HCT116 (cell line): ENCODE measurements around the gene HIBADH. TPM values are rescaled to one million over a fixed set of nuclear protein-coding genes. Genes with fewer than 3 reads are reported as not detected.
"Not testable (repeated sequence)": the region's sequence is repeated elsewhere in the genome, so short reads cannot be mapped to it uniquely, and the experiment has no call there.

ENCODE experiments used
- ATAC-seq: fragments of 200-7000 bp; cut with Tn5 transposase; 2 replicates; pipeline ENCODE4 v1.9.1; 2020; ENCODE audit warnings: mild to moderate bottlenecking, moderate library complexity
- BruUV-seq: library from RNA; stranded (reverse); fragments of 400-500 nt; replicated peaks from 2 replicates; lab custom pipeline; 2021; lab: Mats Ljungman, UMichigan
- CTCF ChIA-PET: fragments of 300-600 bp; sonication (Branson Sonifier 250); formaldehyde crosslinking; loops from one replicate; lab custom pipeline; 2021; ENCODE audit warnings: antibody characterized with exemption; lab: Charles Lee
- POLR2A ChIA-PET: fragments of 300-600, 350-600 bp; sonication (Branson Sonifier 250); formaldehyde crosslinking; loops from one replicate; lab custom pipeline; 2021; ENCODE audit warnings: antibody characterized with exemption; lab: Charles Lee
- RAD21 ChIA-PET, 2 experiments: fragments of 300-600 bp; sonication (Branson Sonifier 250); formaldehyde crosslinking; loops; one replicate each; lab custom pipeline; 2023; ENCODE audit warnings: low total read pairs in 2 of 2; ENCODE audit not compliant: uncharacterized antibody in 2 of 2, unreplicated experiment in 2 of 2, low non-redundant PET in 1 of 2; lab: Charles Lee
- DNase-seq: peaks from one replicate; pipeline ENCODE4 v3.0.0-alpha.2; 2010; ENCODE audit warnings: low read depth, low spot score
- H2AFZ ChIP-seq: fragments of 200-600 bp; shearing (Covaris generic), sonication (generic); 2 replicates; pipeline ENCODE4 v1.6.1; 2017; ENCODE audit warnings: low read depth, mixed run types, mixed read lengths, antibody characterized with exemption, low read length; ENCODE audit not compliant: poor library complexity, severe bottlenecking
- H3K27ac ChIP-seq: 2 replicates; pipeline ENCODE4 v1.5.1; 2012; ENCODE audit warnings: low read depth, low read length
- H3K27me3 ChIP-seq: fragments of 200-600 bp; sonication (generic); 2 replicates; pipeline ENCODE4 v1.6.1; 2016; ENCODE audit warnings: mixed run types, low read length, mixed read lengths; ENCODE audit not compliant: insufficient read depth
- H3K36me3 ChIP-seq, 2 experiments: fragments of 200-500 bp in 1 of 2; fragments of 200-600 bp in 1 of 2; sonication (Bioruptor generic) in 1 of 2; sonication (generic) in 1 of 2; 2 replicates each; pipeline versions ENCODE4 v1.5.1 to v1.6.1; 2014 to 2016; ENCODE audit warnings: low read length in 2 of 2, inconsistent platforms in 1 of 2, mixed read lengths in 1 of 2, mixed run types in 1 of 2; ENCODE audit not compliant: insufficient read depth in 2 of 2, control insufficient read depth in 1 of 2
- H3K4me1 ChIP-seq, 2 experiments: fragments of 200-600 bp in 1 of 2; sonication (generic) in 1 of 2; 2 replicates each; pipeline versions ENCODE4 v1.5.1 to v1.6.1; 2012 to 2017; ENCODE audit warnings: low read length in 2 of 2, inconsistent platforms in 1 of 2, mild to moderate bottlenecking in 1 of 2, mixed read lengths in 1 of 2, mixed run types in 1 of 2, moderate library complexity in 1 of 2; ENCODE audit not compliant: insufficient read depth in 2 of 2, control insufficient read depth in 1 of 2
- H3K4me2 ChIP-seq: fragments of 200-600 bp; sonication (generic); 2 replicates; pipeline ENCODE4 v1.6.1; 2017; ENCODE audit warnings: mixed run types, low read length, mixed read lengths
- H3K4me3 ChIP-seq, 2 experiments: fragments of 200-600 bp in 1 of 2; sonication (generic) in 1 of 2; replicated peaks in 1 of 2; 2 replicates each; pipeline ENCODE4 v1.5.1; 2011 to 2016; ENCODE audit warnings: low read length in 2 of 2, control low read depth in 1 of 2, low read depth in 1 of 2, mild to moderate bottlenecking in 1 of 2, mixed read lengths in 1 of 2, mixed run types in 1 of 2
- H3K79me2 ChIP-seq: fragments of 200-600 bp; sonication (generic); 2 replicates; pipeline ENCODE4 v1.6.1; 2017; ENCODE audit warnings: mild to moderate bottlenecking, mixed run types, low read length, moderate library complexity, mixed read lengths; ENCODE audit not compliant: insufficient read depth
- H3K9ac ChIP-seq: fragments of 200-600 bp; sonication (generic); 2 replicates; pipeline ENCODE4 v1.6.1; 2016; ENCODE audit warnings: low read length, mixed read lengths
- H3K9me2 ChIP-seq: fragments of 200-600 bp; sonication (generic), shearing (Covaris generic); 2 replicates; pipeline ENCODE4 v1.6.1; 2017; ENCODE audit warnings: mixed run types, mild to moderate bottlenecking, moderate library complexity; ENCODE audit not compliant: insufficient read depth
- H3K9me3 ChIP-seq, 2 experiments: fragments of 200-500 bp in 1 of 2; fragments of 200-600 bp in 1 of 2; sonication (Bioruptor generic) in 1 of 2; sonication (generic) in 1 of 2; 2 replicates each; pipeline ENCODE4 v1.6.1; 2014 to 2017; ENCODE audit warnings: low read length in 2 of 2, mixed read lengths in 2 of 2, inconsistent platforms in 1 of 2, low read depth in 1 of 2, mild to moderate bottlenecking in 1 of 2, mixed run types in 1 of 2, moderate library complexity in 1 of 2; ENCODE audit not compliant: control insufficient read depth in 1 of 2, insufficient read depth in 1 of 2
- H4K20me1 ChIP-seq: fragments of 200-600 bp; sonication (generic), shearing (Covaris generic); 2 replicates; pipeline ENCODE4 v1.6.1; 2017; ENCODE audit warnings: mixed run types, mild to moderate bottlenecking, moderate library complexity; ENCODE audit not compliant: insufficient read depth
- CTCF ChIP-seq, 3 experiments: fragments of 200-600 bp in 1 of 3; sonication (generic) in 1 of 3; IDR thresholded peaks in 2 of 3; conservative IDR thresholded peaks in 1 of 3; 2 replicates each; pipeline ENCODE4 v1.5.1; 2012 to 2017; ENCODE audit warnings: low read depth in 2 of 3, low read length in 2 of 3, antibody characterized with exemption in 1 of 3, borderline replicate concordance in 1 of 3, control low read depth in 1 of 3, mild to moderate bottlenecking in 1 of 3, mixed read lengths in 1 of 3, mixed run types in 1 of 3, moderate library complexity in 1 of 3; ENCODE audit not compliant: insufficient read depth in 1 of 3
- REST ChIP-seq: IDR thresholded peaks from 2 replicates; pipeline ENCODE4 v1.6.1; 2012; ENCODE audit warnings: low read depth
- intact Hi-C: fragments of 100-400 bp; cut with micrococcal nuclease; formaldehyde crosslinking; loops from 2 replicates; pipeline ENCODE4 v1.10.0; 2022
- total RNA-seq: library from RNA; stranded (reverse); gene quantifications from one replicate; pipeline ENCODE4 v1.2.1, GENCODE V29; 2021; ENCODE audit not compliant: unreplicated experiment

Gene HIBADH
- total RNA-seq, 1 experiment from 2014 or later = 32.4 TPM

- TF ChIP-seq REST (no peak), CTCF (IDR thresholded peaks at IDR 0.05 in 2 of 3, conservative IDR thresholded peaks at IDR 0.05 in 1 of 3; ENCODE audit: borderline replicate concordance in 1 of 3, insufficient read depth in 1 of 3, low read depth in 2 of 3, low read length in 2 of 3) (no peak)
Measured at GRCh38 chr7:27639851-27640250, 22.8 kb downstream of the HIBADH start (continued).

DNA sequence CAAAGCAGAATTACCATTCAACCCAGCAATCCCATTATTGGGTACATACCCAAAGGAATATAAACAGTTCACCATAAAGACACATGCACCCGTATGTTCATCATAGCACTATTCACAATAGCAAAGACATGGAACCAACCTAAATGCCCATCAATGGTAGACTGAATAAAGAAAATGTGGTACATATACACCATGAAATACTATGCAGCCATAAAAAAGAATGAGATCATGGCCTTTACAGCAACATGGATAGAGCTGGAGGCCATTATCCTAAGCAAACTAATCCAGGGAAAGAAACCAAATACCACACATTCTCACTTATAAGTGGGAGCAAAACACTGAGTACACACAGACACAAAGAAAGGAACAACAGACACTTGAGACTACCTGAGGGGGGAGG lies 23.6 kb downstream of the HIBADH start:
- H4K20me1 ChIP-seq, H3K27ac ChIP-seq, H3K9ac ChIP-seq, CTCF ChIA-PET, H3K4me2 ChIP-seq, ATAC-seq, H3K79me2 ChIP-seq, H3K9me2 ChIP-seq, H3K27me3 ChIP-seq, RAD21 ChIA-PET, intact Hi-C loops, BruUV-seq, POLR2A ChIA-PET, H3K36me3 ChIP-seq, DNase-seq, H2AFZ ChIP-seq, H3K4me3 ChIP-seq, H3K9me3 ChIP-seq: not testable (repeated sequence)
- peaks cover 14 to 17% of the 10 kb centered on the region in 2 experiments; a peak in 3 of 4 replicates for H3K4me1 ChIP-seq
